HG02970 (cell line): Measurements from ENCODE around the gene SMIM3.

Source experiments
- ATAC-seq: cut with Tn5 transposase; IDR thresholded peaks from one replicate; pipeline ENCODE4 v1.9.1; 2021; ENCODE audit warnings: mild to moderate bottlenecking, moderate library complexity, moderate number of reproducible peaks; ENCODE audit not compliant: unreplicated experiment, low FRiP score

Gene SMIM3

DNA sequence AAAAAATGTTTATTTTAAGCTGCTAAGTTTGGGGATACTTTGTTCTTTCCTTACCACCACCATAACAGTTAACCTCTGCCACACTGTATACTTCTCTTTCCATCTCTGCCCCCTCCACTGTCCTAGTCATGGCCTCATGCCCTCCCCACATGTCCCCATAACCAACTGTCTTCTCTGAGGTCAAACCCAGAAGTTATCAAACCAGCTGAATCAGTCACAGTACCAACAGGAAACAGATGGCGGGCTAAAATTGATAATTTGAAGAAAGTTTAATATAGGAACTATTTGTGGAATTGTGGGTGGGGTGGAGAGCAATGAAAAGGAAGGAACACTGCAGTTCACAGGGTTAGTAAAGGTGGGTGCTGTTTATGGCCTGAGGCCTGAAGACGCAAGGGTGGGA lies 14.0 kb upstream of the SMIM3 start:
- ATAC-seq: no peak

DNA sequence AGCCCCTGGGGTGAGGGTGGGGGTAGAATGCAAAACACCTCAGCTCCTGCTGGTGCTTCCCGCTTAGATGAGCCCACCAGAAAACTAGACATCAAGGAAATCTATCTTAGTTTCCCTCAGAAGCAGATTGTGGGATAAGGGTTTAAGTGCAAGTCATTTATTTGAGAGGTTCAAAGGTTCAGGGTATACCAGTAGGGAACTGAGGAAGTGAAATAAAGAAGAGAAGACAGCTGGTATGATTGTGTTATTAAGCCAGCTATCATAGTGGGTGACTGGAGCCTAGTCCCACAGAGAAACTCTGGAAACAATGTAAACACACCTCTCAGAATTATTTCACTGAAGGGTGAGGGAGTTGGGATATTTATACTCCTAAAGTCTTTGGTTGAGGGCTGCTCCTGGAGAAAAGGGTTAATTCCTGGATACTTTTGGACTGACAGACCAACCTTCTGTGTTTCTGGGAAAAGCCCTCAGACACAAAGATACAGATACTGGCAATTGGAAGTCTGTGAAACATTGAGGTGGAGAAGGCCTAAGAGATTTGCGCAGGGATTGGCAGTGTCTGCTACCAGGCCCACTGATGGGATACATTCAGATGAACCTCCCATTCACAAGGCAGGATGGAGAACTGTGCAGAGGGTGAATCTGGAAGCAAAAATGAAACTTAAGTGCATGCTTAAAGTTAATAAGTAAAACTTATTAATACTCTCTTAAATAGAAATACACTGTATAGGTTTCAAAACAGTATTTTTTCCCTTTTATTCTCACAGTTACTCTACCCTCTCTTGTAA lies 13.4 kb upstream of the SMIM3 start:
- ATAC-seq: no peak

DNA sequence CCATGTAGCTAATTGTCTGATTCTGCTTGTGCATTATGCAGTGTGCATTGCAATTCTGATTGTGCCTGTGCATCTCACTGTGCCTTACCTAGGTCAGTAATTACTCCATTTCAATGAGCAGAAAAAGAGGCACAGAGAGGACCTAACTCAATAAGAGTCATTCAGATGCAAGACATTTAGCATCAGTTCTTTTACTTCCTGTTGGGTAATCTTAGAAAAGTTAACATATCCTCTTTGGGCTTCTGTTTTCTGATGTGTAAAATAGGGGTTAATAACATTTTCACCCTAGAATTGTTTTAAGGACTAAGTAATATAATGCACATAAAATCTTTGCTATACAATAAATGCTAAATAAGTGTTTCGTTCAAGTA lies 12.8 kb upstream of the SMIM3 start:
- no peak for ATAC-seq

DNA sequence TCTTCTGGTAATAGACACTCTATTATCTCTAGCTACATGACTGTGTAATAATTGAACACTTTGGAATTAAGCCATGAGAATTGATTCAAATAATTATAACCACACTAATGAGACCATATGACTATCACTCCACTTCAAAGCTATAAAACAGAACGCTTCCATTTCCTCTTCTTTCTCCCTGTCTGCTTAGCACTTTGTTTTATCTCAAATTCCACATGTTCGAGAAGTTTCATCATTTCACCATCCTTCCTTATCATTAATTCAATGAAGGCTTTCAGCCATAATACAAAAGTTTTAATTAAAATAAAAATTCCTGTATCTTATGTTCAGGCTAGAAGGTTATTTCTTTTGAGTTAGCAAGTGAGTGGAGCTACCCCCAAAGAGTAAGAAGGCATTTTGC lies 12.3 kb upstream of the SMIM3 start:
- ATAC-seq: no peak

DNA sequence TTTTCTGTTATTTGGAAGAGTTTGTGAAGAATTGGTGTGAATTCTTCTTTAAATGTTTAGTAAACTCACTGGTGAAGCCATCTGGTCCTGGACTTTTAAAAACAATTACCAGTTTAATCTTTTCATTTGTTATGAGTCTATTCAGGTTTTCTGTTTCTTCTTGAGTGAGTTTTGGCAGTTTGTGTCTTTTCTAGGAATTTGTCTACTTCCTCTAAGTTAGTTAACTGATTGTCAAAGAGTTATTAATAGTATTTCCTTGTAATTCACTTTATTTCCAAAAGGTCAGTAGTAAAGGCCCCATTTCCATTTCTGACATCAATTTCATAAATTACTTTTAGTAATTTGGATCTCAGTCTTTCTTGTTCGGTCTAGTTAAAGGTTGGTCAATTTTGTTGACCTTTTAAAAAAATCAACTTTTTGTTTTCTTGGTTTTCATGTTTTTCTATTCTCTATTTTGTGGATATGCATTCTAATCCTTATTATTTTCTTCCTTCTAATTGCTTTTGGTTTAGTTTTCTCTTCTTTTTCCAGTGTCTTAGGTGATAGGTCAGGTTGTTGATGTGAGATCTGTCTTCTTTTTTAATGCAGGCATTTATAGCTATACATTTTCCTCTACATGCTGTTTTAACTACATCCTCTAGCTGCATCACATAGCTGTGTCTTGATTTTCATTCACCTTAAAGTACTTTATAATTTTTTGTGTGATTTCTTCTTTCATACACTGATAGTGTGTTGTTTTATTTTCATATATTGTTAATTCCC lies 7.3 kb upstream of the SMIM3 start:
- ATAC-seq: no peak

DNA sequence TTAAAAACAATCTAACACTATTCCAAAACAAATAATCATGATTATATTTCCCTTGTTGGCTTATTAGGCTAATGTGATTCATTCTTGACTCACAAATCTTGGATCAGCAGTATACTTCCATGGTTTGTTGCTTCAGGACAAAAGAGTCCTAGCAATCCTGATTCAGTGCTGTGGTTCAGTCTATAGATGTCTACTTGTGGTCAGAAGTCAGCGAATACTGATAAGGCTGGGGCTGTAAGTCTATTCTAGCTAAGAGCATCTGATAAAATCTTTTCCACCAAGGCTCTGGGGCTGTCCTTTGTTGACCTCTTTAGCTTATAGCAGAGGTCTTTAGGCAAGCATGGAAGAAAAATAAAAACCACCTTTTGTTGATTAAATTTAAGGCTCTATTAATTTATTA lies 4.4 kb upstream of the SMIM3 start:
- ATAC-seq: no peak

DNA sequence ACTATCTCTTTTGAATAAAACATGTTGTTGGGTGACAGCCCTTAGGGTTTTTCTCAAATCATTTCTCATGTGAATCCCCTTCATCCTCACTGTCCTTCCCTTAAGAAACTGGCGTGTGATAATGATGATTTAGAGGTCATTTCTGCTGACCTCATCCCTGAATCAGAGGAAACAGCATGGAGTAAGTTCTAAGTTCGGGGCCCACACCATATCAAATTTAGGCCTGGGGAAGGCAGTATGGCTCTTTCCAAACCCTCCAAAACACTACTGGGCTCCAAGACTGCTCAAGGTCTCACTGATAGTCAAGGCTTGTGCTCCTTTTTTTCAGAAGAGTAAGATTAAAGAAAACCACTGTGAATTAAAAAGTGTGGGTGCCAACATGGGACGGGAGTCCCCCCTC lies 872 bp upstream of the SMIM3 start:
- ATAC-seq: no peak

DNA sequence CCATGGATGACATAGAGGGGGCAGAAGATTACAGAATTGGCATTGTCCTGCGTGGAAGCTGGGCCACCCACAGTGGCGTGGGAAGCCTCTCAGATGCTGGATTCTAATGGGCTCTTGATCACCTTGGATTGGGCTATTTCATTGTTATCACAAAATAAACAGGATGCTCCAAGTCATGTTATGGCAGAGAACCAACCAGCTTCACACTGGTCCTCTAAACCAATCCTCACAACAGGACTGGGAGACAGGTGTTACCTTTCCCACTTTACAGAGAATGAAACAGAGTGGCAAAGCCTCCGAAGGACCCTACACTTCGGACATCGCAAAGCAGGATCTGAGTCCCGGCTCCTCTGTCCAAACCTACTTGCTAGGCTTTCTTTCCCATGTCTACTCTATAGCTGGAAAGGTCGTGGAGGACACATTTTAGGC lies 455 bp upstream of the SMIM3 start:
- no peak for ATAC-seq

DNA sequence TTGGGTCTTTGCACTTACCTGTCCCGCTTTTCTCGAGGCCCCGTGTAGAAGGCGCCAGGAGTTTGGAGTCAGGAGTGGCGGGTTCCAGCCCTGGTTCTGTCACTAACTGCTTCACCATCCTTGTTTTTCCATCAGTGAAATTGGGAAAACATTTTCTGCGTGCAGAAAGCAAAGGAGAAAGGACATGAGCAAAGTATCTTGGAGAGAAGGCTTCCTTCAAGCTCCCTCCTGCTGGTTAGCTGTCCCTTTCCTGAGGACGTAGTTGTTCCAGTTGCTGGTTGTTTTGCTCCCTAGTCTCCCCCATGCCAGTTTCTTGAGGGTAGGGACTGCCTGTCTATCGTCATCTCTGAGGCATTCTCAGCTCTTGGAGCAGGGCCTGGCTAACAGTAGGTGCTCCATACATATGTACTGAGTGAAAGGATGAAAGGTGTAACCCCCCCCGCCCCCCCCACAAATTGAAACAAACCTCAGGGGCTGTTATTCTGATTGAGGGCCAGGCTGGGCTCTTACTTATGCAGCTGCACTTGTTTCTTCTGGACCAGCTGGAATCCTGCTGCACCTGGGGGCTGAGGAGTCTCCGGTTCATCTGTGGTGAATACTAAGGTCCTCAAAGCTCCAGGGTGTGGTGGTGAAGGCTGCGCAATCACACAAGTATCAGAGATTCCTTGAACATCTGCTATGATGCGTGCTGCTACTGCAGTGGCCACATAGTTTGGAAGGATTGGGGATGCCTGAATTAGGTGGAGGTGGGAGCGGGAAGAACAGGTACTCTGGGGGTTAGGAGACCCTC lies 1.0 kb downstream of the SMIM3 start:
- peak; percentile 3 for ATAC-seq

DNA sequence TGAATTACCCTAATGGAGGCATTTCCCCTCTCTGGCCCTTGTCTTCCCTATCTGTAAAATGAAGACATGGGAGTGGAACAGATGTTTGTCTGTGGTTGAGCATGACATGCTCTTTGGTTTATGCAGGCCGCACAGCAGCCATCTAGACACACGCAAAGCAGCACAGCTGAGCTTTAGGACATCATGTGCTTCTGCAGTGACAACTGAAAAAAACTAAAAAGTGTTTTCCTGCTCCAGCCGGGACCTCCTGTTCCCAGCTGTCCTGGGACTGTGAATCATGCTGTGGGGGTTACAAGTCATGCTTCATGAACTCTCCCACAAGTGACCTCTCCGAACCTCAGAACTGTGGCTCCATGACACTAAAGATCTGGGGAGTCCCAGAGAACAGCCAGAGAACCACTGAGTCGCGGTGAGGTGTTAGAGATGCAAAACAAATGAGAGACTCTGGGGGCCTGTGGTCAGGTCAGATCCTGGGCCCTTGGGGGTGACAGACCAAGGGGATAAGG lies 1.7 kb downstream of the SMIM3 start:
- ATAC-seq: peak; percentile 50

DNA sequence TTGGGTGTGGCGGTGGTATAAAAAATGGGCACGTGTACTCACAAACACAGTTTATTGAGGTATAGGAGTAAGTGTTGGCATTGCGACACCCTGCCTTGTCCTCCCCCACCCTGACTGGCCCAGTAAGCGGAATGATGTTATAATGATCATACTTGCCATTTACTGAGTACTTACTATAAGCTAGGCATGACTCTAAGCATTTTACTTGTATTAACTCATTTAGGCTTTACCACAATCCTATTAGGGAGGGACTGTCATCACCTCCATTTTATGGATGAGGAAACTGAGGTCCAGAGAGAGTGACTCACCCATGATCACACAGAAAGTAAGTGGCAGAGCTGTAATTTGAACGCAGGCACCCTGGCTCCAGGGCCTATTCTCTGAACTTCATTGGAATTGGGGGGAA lies 2.3 kb downstream of the SMIM3 start:
- ATAC-seq: no peak

DNA sequence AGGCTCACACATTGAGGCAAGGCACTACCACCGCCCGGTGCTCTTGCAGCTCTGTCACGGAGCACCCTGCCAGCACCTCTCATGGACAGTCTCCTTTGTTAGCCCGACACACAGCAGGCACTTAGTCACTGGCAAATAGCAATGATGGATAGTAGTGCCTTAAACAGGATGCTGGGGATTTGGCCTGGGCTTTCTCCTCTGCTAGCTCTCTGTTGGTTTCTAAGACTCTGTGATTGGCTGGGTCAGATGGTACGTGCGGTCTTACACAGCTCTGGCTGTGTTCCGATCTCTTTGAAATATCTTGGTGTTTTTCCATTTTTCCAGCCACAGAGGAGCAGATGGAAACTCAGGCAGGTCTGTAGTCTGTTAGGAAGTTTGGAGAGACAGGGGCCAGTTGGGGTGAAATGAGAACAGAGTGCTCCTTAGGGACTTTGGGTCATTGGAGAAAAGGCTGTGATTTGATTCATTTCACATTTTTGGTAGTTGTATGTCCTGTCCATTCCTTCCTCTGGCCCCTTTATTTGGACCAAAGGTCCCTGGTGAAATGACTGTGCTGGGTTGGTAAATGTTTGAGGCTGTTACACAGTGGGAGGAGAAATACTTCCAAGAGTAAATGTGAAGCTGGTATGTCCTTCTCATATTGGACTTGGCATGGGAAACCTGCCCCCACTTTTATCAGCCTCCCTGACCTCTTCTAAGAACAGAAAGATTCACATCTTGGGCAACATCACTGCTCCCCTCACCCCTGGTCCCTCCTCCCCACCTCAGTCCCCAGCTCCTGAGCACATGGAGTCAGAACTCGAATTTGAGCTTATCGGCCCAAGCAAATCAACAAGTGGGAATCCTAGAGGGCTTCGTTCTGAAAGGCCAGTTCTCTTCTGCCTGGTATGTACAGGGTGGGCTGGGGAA lies 3.4 kb downstream of the SMIM3 start:
- no peak for ATAC-seq

DNA sequence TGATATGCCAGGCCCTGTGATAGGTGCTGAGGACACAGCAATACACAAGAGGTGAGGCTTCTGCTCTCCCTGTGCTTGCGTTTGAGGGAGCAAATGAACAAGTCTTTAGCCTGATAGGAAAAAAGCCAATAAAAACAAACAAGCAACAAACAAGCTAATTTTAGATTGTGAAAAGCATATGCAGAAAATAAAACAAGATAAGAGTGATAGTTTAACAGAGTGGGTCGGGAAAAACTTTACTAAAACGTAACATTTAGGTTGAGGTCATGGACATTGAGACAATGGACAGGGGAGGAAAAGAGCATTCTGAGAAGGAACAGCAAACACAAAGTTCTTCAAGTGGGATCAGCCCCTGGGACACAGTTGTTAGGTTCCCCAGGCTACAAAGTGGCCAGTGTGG lies 4.3 kb downstream of the SMIM3 start:
- no peak for ATAC-seq

DNA sequence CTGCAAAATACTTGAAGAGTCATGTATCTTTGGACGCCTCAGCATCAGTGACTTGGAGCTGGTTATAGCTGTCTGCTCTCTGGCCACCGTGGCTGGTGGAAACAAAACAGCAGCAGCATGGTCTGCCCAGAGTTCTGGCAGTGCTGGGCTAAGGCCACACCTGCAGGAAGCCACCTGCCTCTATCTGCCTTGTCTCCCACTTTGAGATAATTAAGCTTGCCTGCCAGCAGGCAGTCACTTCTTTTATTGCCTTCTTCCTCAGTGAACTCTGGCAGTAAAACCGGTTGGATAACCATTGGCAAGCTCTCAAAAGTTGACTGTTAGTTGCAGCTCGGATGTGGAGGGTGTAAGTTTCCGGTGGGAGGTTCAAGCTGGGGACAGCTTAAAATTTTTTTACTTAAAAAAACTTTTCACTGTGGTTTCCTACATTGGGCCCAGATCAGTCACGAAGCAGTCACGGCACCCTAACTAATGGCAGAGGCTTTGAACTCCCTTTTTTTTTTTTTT lies 4.9 kb downstream of the SMIM3 start:
- ATAC-seq: peak; percentile 22

DNA sequence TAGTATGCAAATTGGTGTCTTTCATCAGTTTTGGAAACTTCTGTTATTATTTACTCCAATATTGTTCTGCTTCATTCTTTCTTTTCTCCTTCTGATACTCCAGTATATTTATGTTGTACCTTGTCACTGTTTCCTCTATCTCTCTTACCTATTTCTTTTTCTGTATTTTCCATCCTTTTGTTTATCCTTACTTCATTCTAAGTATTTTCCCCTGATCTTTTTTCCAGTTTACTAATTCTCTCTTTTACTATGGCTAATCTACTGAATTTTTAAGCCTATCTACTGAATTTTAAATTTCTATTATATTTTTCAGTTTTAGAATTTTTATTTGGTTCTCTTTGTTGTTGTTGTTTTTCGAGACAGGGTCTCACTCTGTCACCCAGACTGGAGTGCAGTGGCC lies 7.4 kb downstream of the SMIM3 start:
- ATAC-seq: no peak

DNA sequence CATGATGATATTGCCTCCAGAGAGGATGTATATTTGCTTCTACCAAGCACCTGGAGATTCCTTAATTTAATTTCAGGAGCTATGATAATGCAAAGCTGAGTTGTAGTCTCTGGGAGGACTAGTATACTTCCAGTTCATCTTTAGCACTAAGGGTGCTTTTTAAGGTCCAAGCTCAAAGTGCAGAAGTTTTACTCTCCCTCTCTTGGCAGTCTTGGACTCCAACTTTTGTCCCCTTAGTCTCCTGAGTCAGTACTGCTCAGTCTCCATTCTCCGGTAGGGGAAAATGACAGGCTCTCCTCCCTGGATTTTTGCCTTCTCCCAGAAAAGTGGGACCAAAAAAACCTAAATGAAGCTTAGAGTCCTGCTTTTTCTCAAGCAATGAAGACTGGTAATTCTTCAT lies 8.3 kb downstream of the SMIM3 start:
- ATAC-seq: no peak

DNA sequence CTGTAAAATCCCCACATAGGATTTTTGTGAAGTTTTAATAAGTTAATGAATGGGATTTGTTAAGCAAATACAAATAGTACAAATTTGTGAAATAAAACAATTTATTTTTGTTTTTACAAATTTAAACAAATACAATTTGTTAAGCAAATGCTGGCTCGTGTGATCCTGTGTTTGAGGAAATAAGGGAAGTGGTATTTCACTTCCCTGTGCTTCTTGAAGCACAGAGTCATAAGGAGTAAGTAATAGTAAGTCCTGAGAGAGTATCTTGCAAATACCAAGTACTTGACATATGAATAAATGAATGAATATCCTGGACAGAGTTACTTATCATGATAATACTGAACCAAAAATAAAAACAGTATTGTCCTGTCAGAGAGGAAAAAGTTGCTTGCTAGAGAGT lies 9.1 kb downstream of the SMIM3 start:
- ATAC-seq: no peak

DNA sequence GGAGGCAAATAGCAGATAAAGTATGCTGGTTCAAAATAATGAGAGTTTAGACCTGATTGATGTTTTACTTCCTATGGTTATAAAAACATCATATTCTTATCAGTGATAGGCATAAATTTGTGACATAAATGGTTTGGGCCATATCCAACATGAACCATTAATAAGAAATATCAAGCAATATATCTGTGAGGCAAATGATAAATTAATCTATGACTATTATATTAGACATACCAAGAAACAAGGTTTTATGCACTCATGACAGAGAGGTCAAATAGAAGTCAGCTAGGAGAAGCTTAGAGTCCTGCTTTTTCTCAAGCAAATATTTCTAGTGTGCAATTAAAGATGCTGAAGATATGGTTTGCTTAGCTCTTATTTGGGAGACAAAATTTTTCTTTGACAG lies 10.4 kb downstream of the SMIM3 start:
- ATAC-seq: no peak

DNA sequence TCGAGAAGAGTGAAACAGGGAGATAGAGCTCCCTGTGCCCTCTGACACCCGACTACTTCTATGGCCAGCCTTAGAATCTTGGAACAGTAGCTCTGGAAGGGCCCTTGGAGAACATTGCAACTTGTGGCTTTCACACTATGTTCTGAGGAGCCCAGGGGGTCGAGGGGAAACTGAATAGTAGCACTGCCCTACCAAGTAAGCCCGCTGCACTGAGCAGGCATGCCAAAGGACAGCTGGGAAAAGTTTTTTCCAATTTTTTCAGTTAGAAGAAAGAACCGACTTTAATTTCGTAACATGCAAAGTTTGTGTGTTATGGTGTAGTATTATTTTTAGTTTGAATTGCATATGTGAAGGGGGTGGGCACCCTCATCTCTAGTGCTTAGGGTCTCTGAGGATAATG lies 10.9 kb downstream of the SMIM3 start:
- no peak for ATAC-seq
